WTC11 (cell line): ENCODE results near the gene ADD1. TPM values are rescaled to one million over a fixed set of nuclear protein-coding genes. Genes with fewer than 3 reads are reported as not detected.

ENCODE experiments used
- ATAC-seq: fragments of 200-7000 bp; cut with Tn5 transposase; 2 replicates; pipeline ENCODE4 v1.10.0; 2021; ENCODE audit warnings: mild to moderate bottlenecking, moderate library complexity
- CTCF ChIA-PET: fragments of 300-600 bp; sonication (Branson Sonifier 250); formaldehyde crosslinking; loops from one replicate; lab custom pipeline; 2021; ENCODE audit warnings: antibody characterized with exemption; lab: Charles Lee
- POLR2A ChIA-PET: fragments of 350-600 bp; sonication (Branson Sonifier 250); formaldehyde crosslinking; loops from one replicate; lab custom pipeline; 2021; ENCODE audit warnings: antibody characterized with exemption; lab: Charles Lee
- DNase-seq: peaks from one replicate; pipeline ENCODE4 v3.0.0; 2021; ENCODE audit warnings: low spot score
- H3K27ac Mint-ChIP-seq: 2 replicates; pipeline ENCODE4 v1.8.0; 2021; ENCODE audit warnings: mixed read lengths
- H3K27me3 Mint-ChIP-seq: 2 replicates; pipeline ENCODE4 v1.8.0; 2021; ENCODE audit warnings: low read depth, mild to moderate bottlenecking, moderate library complexity, mixed read lengths
- H3K36me3 Mint-ChIP-seq: 2 replicates; pipeline ENCODE4 v1.8.0; 2021; ENCODE audit warnings: mixed read lengths
- H3K4me1 Mint-ChIP-seq: 2 replicates; pipeline ENCODE4 v1.8.0; 2022; ENCODE audit warnings: mixed read lengths
- H3K4me3 Mint-ChIP-seq: 2 replicates; pipeline ENCODE4 v1.8.0; 2021; ENCODE audit warnings: mild to moderate bottlenecking, moderate library complexity, mixed read lengths
- H3K9me3 Mint-ChIP-seq: 2 replicates; pipeline ENCODE4 v1.8.0; 2021; ENCODE audit warnings: mixed read lengths
- ATF2 ChIP-seq: sonication (generic); formaldehyde crosslinking; IDR thresholded peaks from 2 replicates; pipeline ENCODE4 v1.8.1; 2022; ENCODE audit warnings: low read depth, missing genetic modification reagents, borderline replicate concordance
- E2F4 ChIP-seq: sonication (generic); formaldehyde crosslinking; IDR thresholded peaks from 2 replicates; pipeline ENCODE4 v1.8.1; 2022; ENCODE audit warnings: low read depth, mild to moderate bottlenecking, moderate library complexity, missing genetic modification reagents, borderline replicate concordance
- ETV6 ChIP-seq: sonication (generic); formaldehyde crosslinking; IDR thresholded peaks from 2 replicates; pipeline ENCODE4 v1.8.1; 2022; ENCODE audit warnings: mild to moderate bottlenecking, missing genetic modification reagents
- FOXK1 ChIP-seq: sonication (generic); formaldehyde crosslinking; IDR thresholded peaks from 2 replicates; pipeline ENCODE4 v1.8.0; 2022; ENCODE audit warnings: mild to moderate bottlenecking, moderate library complexity, missing genetic modification reagents
- GTF2I ChIP-seq: fragments of 250-450 bp; sonication (Bioruptor Pico); conservative IDR thresholded peaks from 2 replicates; pipeline ENCODE4 v1.4.0; 2021; ENCODE audit warnings: mild to moderate bottlenecking
- HMGXB4 ChIP-seq: sonication (generic); formaldehyde crosslinking; IDR thresholded peaks from 2 replicates; pipeline ENCODE4 v1.8.1; 2023; ENCODE audit warnings: mild to moderate bottlenecking, moderate library complexity, missing genetic modification reagents
- KAT7 ChIP-seq: sonication (generic); formaldehyde crosslinking; IDR thresholded peaks from 2 replicates; pipeline ENCODE4 v1.8.1; 2023; ENCODE audit warnings: missing genetic modification reagents, mild to moderate bottlenecking, borderline replicate concordance
- NR3C1 ChIP-seq: sonication (generic); formaldehyde crosslinking; conservative IDR thresholded peaks from 2 replicates; pipeline ENCODE4 v1.8.1; 2023; ENCODE audit warnings: low read depth, mild to moderate bottlenecking, missing genetic modification reagents
- SOX15 ChIP-seq: fragments of 250-450 bp; sonication (Bioruptor Pico); IDR thresholded peaks from 2 replicates; pipeline ENCODE4 v1.9.0; 2021; ENCODE audit warnings: mild to moderate bottlenecking
- SP1 ChIP-seq: sonication (generic); formaldehyde crosslinking; conservative IDR thresholded peaks from 2 replicates; pipeline ENCODE4 v1.8.1; 2022; ENCODE audit warnings: missing genetic modification reagents
- USF2 ChIP-seq: sonication (generic); formaldehyde crosslinking; IDR thresholded peaks from 2 replicates; pipeline ENCODE4 v1.8.1; 2023; ENCODE audit warnings: mild to moderate bottlenecking, missing genetic modification reagents, moderate library complexity
- ZMAT4 ChIP-seq: fragments of 250-450 bp; sonication (Bioruptor Pico); IDR thresholded peaks from 2 replicates; pipeline ENCODE4 v1.9.0; 2021; ENCODE audit warnings: mild to moderate bottlenecking
- ZNF281 ChIP-seq: sonication (generic); formaldehyde crosslinking; IDR thresholded peaks from 2 replicates; pipeline ENCODE4 v1.8.0; 2023; ENCODE audit warnings: mild to moderate bottlenecking, missing genetic modification reagents
- ZNF671 ChIP-seq: fragments of 250-450 bp; sonication (Bioruptor Pico); IDR thresholded peaks from 2 replicates; pipeline ENCODE4 v1.8.0; 2021; ENCODE audit warnings: mild to moderate bottlenecking
- total RNA-seq: library from RNA; stranded (reverse); gene quantifications from 3 replicates; pipeline ENCODE4 v1.2.3, GENCODE V29; 2021
- TF ChIP-seq, protein P1 (sequence below): sonication (generic); formaldehyde crosslinking; IDR thresholded peaks from 2 replicates; pipeline ENCODE4 v1.8.0; 2022; ENCODE audit warnings: missing genetic modification reagents

ADD1 gene
- total RNA-seq, 1 experiment from 2014 or later, result 178 TPM

GRCh38 chr4:2943364-2944090 is 99.9 kb downstream of the ADD1 start:
- no peaks in the 10 kb centered on the region for H3K4me1 Mint-ChIP-seq
- DNase-seq, result no peak
- CTCF ChIA-PET, result no interaction called here

More at GRCh38 chr4:2943364-2944090, 99.9 kb downstream of the ADD1 start:
- Mint-ChIP-seq H3K36me3 (peaks cover 74% of the 10 kb centered on the region), H3K27me3 (no peaks in the 10 kb centered on the region), H3K27ac (no peak overlapping the region), H3K4me3 (no peak overlapping the region), H3K9me3 (no peaks in the 10 kb centered on the region)
- no peak for TF ChIP-seq ATF2 (CRISPR knock-in tag)
- TF ChIP-seq USF2 (CRISPR knock-in tag), result no peak
- no peak for TF ChIP-seq HMGXB4 (CRISPR knock-in tag)
- TF ChIP-seq E2F4 (CRISPR knock-in tag), result no peak
- TF ChIP-seq ZMAT4 (CRISPR knock-in tag), result no peak
- no peak for TF ChIP-seq SOX15 (CRISPR knock-in tag)
- no peak for TF ChIP-seq SP1 (CRISPR knock-in tag)
- TF ChIP-seq GTF2I, result no peak
- TF ChIP-seq NR3C1 (CRISPR knock-in tag), result no peak
- TF ChIP-seq ZNF671 (CRISPR knock-in tag), result no peak
- no peak for TF ChIP-seq ZNF281 (CRISPR knock-in tag)
- TF ChIP-seq, protein P1, sequence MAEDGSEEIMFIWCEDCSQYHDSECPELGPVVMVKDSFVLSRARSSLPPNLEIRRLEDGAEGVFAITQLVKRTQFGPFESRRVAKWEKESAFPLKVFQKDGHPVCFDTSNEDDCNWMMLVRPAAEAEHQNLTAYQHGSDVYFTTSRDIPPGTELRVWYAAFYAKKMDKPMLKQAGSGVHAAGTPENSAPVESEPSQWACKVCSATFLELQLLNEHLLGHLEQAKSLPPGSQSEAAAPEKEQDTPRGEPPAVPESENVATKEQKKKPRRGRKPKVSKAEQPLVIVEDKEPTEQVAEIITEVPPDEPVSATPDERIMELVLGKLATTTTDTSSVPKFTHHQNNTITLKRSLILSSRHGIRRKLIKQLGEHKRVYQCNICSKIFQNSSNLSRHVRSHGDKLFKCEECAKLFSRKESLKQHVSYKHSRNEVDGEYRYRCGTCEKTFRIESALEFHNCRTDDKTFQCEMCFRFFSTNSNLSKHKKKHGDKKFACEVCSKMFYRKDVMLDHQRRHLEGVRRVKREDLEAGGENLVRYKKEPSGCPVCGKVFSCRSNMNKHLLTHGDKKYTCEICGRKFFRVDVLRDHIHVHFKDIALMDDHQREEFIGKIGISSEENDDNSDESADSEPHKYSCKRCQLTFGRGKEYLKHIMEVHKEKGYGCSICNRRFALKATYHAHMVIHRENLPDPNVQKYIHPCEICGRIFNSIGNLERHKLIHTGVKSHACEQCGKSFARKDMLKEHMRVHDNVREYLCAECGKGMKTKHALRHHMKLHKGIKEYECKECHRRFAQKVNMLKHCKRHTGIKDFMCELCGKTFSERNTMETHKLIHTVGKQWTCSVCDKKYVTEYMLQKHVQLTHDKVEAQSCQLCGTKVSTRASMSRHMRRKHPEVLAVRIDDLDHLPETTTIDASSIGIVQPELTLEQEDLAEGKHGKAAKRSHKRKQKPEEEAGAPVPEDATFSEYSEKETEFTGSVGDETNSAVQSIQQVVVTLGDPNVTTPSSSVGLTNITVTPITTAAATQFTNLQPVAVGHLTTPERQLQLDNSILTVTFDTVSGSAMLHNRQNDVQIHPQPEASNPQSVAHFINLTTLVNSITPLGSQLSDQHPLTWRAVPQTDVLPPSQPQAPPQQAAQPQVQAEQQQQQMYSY (CRISPR knock-in tag), result no peak
- no peak for TF ChIP-seq FOXK1 (CRISPR knock-in tag)
- TF ChIP-seq ETV6 (CRISPR knock-in tag), result no peak
- TF ChIP-seq KAT7 (CRISPR knock-in tag), result no peak
- POLR2A ChIA-PET, result interaction anchor here (1.3 kb wide), 1 partner anchor 10 kb away, joined by 3 read pairs; no protein-coding TSS in a partner anchor
- no peak for ATAC-seq
